Right atrium auricular region (tissue), 2 donors: ENCODE data around the gene HSPB6. TPM values are rescaled to one million over a fixed set of nuclear protein-coding genes. Genes with fewer than 3 reads are reported as not detected.
"Not testable (repeated sequence)": the region's sequence is repeated elsewhere in the genome, so short reads cannot be mapped to it uniquely, and the experiment has no call there.

ENCODE experiments used
- DNase-seq: peaks from one replicate; pipeline ENCODE4 v3.0.0-alpha.2; 2019; ENCODE audit warnings: low spot score
- H3K27ac ChIP-seq, 2 donors: fragments of 200-600 bp; sonication (generic); 1 replicate in 1 of 2; 2 replicates in 1 of 2; pipeline ENCODE4 v1.5.1; 2016 to 2019
- H3K27me3 ChIP-seq, 2 donors: fragments of 200-600 bp; sonication (generic); one replicate each; pipeline versions ENCODE4 v1.5.1 to v1.6.0; 2017 to 2019
- H3K36me3 ChIP-seq: fragments of 200-600 bp; sonication (generic); one replicate; pipeline ENCODE4 v1.5.1; 2016
- H3K4me1 ChIP-seq, 2 donors: fragments of 200-600 bp; sonication (generic); one replicate each; pipeline versions ENCODE4 v1.5.1 to v1.6.0; 2017 to 2019
- H3K4me3 ChIP-seq, 2 donors: fragments of 200-600 bp; sonication (generic); 1 replicate in 1 of 2; 2 replicates in 1 of 2; pipeline ENCODE4 v1.5.1; 2017 to 2019; ENCODE audit warnings: mild to moderate bottlenecking in 1 of 2, moderate library complexity in 1 of 2
- H3K9me3 ChIP-seq, 2 donors: fragments of 200-600 bp; sonication (generic); one replicate each; pipeline ENCODE4 v1.5.1; 2019
- total RNA-seq, 2 donors: library from RNA; depleted of rRNA; stranded (reverse); fragments of >200 nt; gene quantifications; one replicate each; pipeline ENCODE4 v1.1.0, GENCODE V29; 2016
- TF ChIP-seq, protein P1 (sequence below), 2 donors: fragments of 200-600 bp; sonication (generic); IDR thresholded peaks; one replicate each; pipeline ENCODE4 v1.5.1; 2019; ENCODE audit warnings: antibody characterized with exemption in 2 of 2

The HSPB6 gene
- total RNA-seq, 2 donors from 2014 or later: 98.4 to 104 TPM

DNA sequence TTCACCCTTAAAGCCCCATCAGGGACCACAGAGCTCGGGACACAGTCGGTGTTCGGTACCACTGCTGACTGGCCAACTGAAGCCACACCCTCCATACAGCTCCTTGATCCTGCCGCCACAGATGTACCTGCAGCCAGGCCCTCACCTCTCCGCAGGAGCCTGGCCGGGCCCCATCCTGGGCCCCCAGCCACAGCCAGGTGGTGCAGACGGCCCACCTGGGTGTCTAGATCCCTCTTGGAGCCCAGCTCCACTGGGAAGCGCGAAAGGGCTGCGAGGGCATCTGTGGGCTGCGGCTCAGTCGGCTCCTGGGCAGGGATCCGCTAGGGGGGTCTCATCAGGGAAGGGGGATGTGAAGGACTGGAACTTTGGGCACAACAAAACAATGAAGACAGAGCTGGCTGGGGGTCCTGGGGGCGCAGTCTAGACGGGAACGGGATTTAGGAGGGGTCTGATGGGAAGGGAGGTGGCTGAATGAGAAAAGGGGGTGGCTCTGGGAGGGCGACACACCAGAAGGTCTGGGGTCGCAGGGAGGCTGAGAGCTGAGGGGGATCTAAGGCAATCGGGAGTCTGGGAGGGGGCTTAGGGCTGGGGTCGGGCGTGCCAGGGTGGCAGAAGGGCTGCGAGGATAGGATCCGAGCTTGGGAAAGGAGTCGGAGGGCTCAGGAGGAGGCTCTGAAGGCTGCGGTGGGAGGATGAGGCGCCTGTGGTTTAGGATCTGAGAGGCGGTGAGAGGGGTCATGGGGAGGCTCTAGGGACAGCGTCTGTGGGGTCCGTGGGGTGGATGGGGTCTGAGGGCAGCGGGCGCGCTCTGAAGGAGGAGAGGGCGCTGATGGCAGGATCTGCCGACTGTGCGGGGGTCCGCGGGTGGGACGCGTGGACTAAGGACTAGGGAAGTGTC is 40.1 kb upstream of the HSPB6 start:
- Histone ChIP-seq H3K27ac (no peak overlapping the region), H3K36me3 (no peaks in the 10 kb centered on the region), H3K9me3 (no peaks in the 10 kb centered on the region), H3K27me3 (peaks cover 0 to 6% of the 10 kb centered on the region in 2 donors), H3K4me1 (peaks cover 0 to 6% of the 10 kb centered on the region in 2 donors), H3K4me3 (peak overlapping the region in 1 of 2 donors; percentile 24)
- no peak for DNase-seq
- TF ChIP-seq, protein P1, sequence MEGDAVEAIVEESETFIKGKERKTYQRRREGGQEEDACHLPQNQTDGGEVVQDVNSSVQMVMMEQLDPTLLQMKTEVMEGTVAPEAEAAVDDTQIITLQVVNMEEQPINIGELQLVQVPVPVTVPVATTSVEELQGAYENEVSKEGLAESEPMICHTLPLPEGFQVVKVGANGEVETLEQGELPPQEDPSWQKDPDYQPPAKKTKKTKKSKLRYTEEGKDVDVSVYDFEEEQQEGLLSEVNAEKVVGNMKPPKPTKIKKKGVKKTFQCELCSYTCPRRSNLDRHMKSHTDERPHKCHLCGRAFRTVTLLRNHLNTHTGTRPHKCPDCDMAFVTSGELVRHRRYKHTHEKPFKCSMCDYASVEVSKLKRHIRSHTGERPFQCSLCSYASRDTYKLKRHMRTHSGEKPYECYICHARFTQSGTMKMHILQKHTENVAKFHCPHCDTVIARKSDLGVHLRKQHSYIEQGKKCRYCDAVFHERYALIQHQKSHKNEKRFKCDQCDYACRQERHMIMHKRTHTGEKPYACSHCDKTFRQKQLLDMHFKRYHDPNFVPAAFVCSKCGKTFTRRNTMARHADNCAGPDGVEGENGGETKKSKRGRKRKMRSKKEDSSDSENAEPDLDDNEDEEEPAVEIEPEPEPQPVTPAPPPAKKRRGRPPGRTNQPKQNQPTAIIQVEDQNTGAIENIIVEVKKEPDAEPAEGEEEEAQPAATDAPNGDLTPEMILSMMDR (IDR thresholded peaks at IDR 0.05): no peak

DNA sequence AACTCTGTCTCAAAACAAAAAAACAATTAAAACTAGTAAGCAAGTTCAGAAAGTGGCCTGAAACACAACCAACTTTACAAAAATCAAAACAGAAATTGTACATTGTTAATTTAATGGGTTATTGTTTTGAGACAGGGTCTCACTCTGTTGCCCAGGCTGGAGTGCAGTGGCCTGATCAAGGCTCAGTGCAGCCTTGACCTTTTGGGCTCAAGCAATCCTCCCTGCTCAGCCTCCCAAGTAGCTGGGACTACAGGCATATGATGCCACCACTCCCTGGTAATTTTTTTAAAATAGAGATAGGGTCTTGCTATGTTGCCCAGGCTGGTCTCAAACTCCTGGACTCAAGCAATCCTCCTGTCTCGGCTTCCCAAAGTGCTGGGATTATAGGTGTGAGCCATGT is 38.7 kb upstream of the HSPB6 start:
- not testable (repeated sequence) for H3K9me3 ChIP-seq, H3K27ac ChIP-seq, H3K4me3 ChIP-seq, H3K27me3 ChIP-seq, DNase-seq, H3K4me1 ChIP-seq, H3K36me3 ChIP-seq

DNA sequence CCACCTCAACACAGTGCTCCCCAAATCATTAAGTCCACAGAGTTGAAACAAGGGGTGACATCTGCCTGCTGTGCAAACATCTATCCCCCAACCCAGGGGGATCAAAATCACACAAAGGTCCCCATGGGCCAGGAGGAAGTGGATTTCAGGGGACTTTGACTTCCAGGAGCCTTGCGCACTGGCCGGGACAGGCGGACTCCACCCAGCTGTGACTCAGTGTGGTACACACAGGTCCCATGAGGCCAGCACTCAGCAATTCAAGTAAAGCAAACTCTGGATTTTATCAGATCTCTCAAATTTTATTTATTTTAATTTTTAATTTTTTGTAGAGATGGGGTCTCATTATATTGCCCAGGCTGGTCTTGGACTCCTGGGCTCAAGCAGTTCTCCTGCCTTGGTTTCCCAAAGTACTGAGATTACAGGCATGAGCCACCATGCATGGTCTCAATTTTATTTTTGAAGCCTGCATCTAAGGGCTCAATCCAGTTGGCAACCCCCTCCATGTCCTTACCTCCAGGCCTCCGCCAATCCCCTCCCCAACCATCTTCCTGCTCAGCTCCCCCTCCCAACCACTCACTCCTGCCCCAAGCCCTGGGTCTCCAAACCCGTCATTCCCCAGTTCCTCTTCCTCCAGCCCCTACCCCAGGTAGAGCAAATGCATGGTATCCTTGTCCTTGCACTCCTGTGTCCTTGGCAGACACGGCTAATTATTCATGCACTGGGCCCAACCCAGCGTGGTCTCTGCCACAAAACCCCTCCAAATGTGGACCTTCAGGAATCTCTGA is 36.7 kb upstream of the HSPB6 start:
- no peak for DNase-seq
- TF ChIP-seq, protein P1 (IDR thresholded peaks at IDR 0.05): no peak
- no peaks in the 10 kb centered on the region for H3K9me3 ChIP-seq
- peaks cover 0 to 6% of the 10 kb centered on the region in 2 donors for H3K27me3 ChIP-seq
- H3K27ac ChIP-seq: no peak overlapping the region
- no peaks in the 10 kb centered on the region for H3K36me3 ChIP-seq
- H3K4me3 ChIP-seq: no peak overlapping the region
- H3K4me1 ChIP-seq: peaks cover 0 to 6% of the 10 kb centered on the region in 2 donors

DNA sequence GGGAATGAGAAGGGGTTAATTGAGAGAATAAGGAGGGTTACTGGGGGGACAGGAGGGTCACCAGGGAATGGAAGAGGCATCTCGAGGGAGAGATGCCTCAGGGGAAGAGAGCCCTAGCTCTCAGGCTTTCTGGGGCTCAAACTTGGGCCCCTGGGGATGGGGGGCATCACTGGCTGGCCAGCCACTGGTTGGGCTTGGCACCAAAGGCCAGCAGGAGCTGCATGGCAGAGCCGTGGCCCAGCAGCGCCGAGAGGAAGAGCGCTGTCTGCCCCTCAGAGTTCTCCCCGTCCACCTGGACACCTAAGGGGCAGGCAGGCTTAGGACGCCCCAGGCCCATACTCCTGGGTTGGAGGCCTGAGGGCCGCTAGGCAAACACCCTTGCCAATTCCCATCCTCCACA is 36.1 kb upstream of the HSPB6 start:
- H3K27me3 ChIP-seq: peaks cover 0 to 6% of the 10 kb centered on the region in 2 donors
- no peaks in the 10 kb centered on the region for H3K36me3 ChIP-seq
- H3K4me1 ChIP-seq: peaks cover 0 to 6% of the 10 kb centered on the region in 2 donors
- H3K4me3 ChIP-seq: no peak overlapping the region
- no peak overlapping the region for H3K27ac ChIP-seq
- H3K9me3 ChIP-seq: no peaks in the 10 kb centered on the region
- TF ChIP-seq, protein P1 (IDR thresholded peaks at IDR 0.05): no peak
- no peak for DNase-seq

DNA sequence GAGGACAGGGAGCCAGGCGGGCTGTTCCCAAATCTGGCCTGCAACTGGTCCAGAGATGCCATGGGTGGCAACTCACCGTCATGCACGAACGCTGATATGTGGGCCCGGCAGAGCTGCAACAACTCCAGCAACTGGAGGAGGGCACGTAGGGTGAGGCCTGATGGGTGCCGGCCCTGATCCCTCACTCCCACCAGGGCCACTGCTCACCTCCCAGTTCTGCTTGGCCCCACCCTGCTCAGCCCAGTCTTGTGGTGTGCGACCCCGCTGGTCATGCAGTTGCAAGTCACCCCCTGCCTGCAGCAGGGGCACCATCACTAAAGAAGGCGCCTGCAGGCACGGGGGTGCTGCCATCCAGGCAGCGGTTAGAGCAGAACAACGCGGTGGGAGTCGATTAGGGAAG is 35.5 kb upstream of the HSPB6 start:
- H3K27me3 ChIP-seq: peaks cover 0 to 1% of the 10 kb centered on the region in 2 donors
- no peaks in the 10 kb centered on the region for H3K36me3 ChIP-seq
- no peak for DNase-seq
- no peak overlapping the region for H3K27ac ChIP-seq
- no peaks in the 10 kb centered on the region for H3K9me3 ChIP-seq
- H3K4me3 ChIP-seq: no peak overlapping the region
- TF ChIP-seq, protein P1 (IDR thresholded peaks at IDR 0.05): no peak
- H3K4me1 ChIP-seq: peaks cover 0 to 1% of the 10 kb centered on the region in 2 donors

DNA sequence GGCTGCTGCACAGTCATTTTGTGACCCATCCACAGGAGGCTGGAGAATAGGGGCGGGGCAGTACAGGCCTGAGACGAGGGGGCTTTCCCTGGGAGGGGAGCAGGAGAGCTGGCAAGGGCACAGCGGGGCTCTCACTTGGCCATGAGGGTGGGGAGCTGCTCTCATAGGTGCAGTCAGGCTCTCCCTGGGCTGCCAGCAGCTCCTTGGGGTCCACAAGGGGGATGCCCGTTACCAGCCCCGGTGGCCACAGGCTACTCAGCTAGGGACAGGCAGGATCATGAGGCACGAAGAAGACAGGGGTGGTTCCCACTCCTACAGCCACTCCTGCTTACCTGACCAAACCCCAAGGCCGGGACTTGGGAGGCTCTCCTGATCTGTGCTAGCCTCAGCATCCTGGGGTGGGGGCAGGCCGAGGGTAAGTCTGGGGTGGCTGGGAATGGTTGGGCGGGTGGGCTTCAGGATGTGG is 35.0 kb upstream of the HSPB6 start:
- Histone ChIP-seq H3K9me3 (no peaks in the 10 kb centered on the region), H3K27ac (no peak overlapping the region), H3K36me3 (no peaks in the 10 kb centered on the region), H3K27me3 (no peaks in the 10 kb centered on the region), H3K4me3 (no peak overlapping the region), H3K4me1 (no peaks in the 10 kb centered on the region)
- no peak for DNase-seq
- TF ChIP-seq, protein P1 (IDR thresholded peaks at IDR 0.05): no peak
